H1 (cell line): Measurements from ENCODE around the gene KCNMB1. TPM values are rescaled to one million over a fixed set of nuclear protein-coding genes. Genes with fewer than 3 reads are reported as not detected.

ENCODE experiments used
- CTCF ChIA-PET: fragments of 300-600 bp; sonication (Branson Sonifier 250); formaldehyde crosslinking; loops from one replicate; lab custom pipeline; 2021; ENCODE audit not compliant: partially characterized antibody; lab: Charles Lee
- POLR2A ChIA-PET: fragments of 300-600 bp; sonication (Branson Sonifier 250); formaldehyde crosslinking; loops from one replicate; lab custom pipeline; 2021; ENCODE audit warnings: inconsistent platforms; ENCODE audit not compliant: partially characterized antibody; lab: Charles Lee
- DNase-seq, 2 experiments: peaks; one replicate each; pipeline versions ENCODE4 v3.0.0 to v3.0.0-alpha.2; 2010 to 2022; ENCODE audit warnings: low spot score in 2 of 2, low read depth in 1 of 2, mixed read lengths in 1 of 2
- FAIRE-seq: peaks from 2 replicates; lab custom pipeline; 2011; peaks lifted over from hg19 to GRCh38; lab: Jason Lieb, UNC
- H2AFZ ChIP-seq: 2 replicates; pipeline ENCODE4 v1.8.1; 2012; ENCODE audit warnings: low read length, inconsistent platforms
- H2AK5ac ChIP-seq: 2 replicates; pipeline ENCODE4 v1.6.1; 2013; ENCODE audit warnings: low read depth, low read length
- H2BK120ac ChIP-seq: replicated peaks from 2 replicates; pipeline ENCODE3; 2013; ENCODE audit warnings: low read depth, low read length, inconsistent platforms
- H2BK12ac ChIP-seq: 2 replicates; pipeline ENCODE4 v1.6.1; 2013; ENCODE audit warnings: low read depth, low read length
- H2BK15ac ChIP-seq: 2 replicates; pipeline ENCODE4 v1.6.1; 2013; ENCODE audit warnings: low read length
- H2BK20ac ChIP-seq: 2 replicates; pipeline ENCODE4 v1.6.1; 2013; ENCODE audit warnings: low read length
- H2BK5ac ChIP-seq: 2 replicates; pipeline ENCODE4 v1.6.1; 2013; ENCODE audit warnings: low read depth, low read length
- H3K14ac ChIP-seq: 2 replicates; pipeline ENCODE4 v1.6.1; 2013; ENCODE audit warnings: inconsistent platforms; ENCODE audit not compliant: insufficient read length
- H3K18ac ChIP-seq: 2 replicates; pipeline ENCODE4 v1.6.1; 2013; ENCODE audit warnings: low read length; ENCODE audit errors: extremely low read depth
- H3K23ac ChIP-seq: 2 replicates; pipeline ENCODE4 v1.6.1; 2013; ENCODE audit warnings: inconsistent platforms; ENCODE audit not compliant: insufficient read length
- H3K23me2 ChIP-seq: 2 replicates; pipeline ENCODE4 v1.6.1; 2013; ENCODE audit warnings: low read depth, low read length
- H3K27ac ChIP-seq: 2 replicates; pipeline ENCODE4 v1.6.1; 2011; ENCODE audit warnings: low read depth, low read length, inconsistent platforms
- H3K27me3 ChIP-seq, 4 experiments: replicated peaks in 1 of 4; 1 replicate in 1 of 4; 2 replicates in 3 of 4; pipeline versions ENCODE4 v1.6.1 to v1.8.1; 2011 to 2013; ENCODE audit warnings: low read length in 3 of 4, mild to moderate bottlenecking in 3 of 4, inconsistent platforms in 2 of 4, mixed read lengths in 2 of 4, moderate library complexity in 1 of 4; ENCODE audit not compliant: control insufficient read depth in 3 of 4, insufficient read depth in 3 of 4; ENCODE audit errors: extremely low read depth in 1 of 4
- H3K36me3 ChIP-seq, 4 experiments: 2 replicates each; pipeline versions ENCODE4 v1.6.1 to v1.8.1; 2011 to 2013; ENCODE audit warnings: mild to moderate bottlenecking in 4 of 4, low read length in 3 of 4, moderate library complexity in 2 of 4, control low read depth in 1 of 4, inconsistent platforms in 1 of 4; ENCODE audit not compliant: insufficient read depth in 4 of 4, control insufficient read depth in 2 of 4
- H3K4ac ChIP-seq: replicated peaks from 2 replicates; pipeline ENCODE3; 2013; ENCODE audit warnings: low read length, low read depth, mixed read lengths, inconsistent platforms; ENCODE audit not compliant: insufficient read length
- H3K4me1 ChIP-seq, 4 experiments: replicated peaks in 1 of 4; 1 replicate in 1 of 4; 2 replicates in 3 of 4; pipeline versions ENCODE4 v1.6.1 to v1.8.1; 2011 to 2013; ENCODE audit warnings: low read length in 3 of 4, inconsistent platforms in 2 of 4, mixed read lengths in 1 of 4; ENCODE audit not compliant: insufficient read depth in 4 of 4, control insufficient read depth in 3 of 4
- H3K4me2 ChIP-seq, 2 experiments: 2 replicates each; pipeline versions ENCODE4 v1.6.1 to v1.8.1; 2011 to 2013; ENCODE audit warnings: low read depth in 2 of 2, low read length in 2 of 2, control low read depth in 1 of 2, inconsistent platforms in 1 of 2, mild to moderate bottlenecking in 1 of 2; ENCODE audit not compliant: insufficient read depth in 1 of 2
- H3K4me3 ChIP-seq, 4 experiments: fragments of 200-600, 300-600 bp in 1 of 4; sonication (generic), shearing (Covaris generic), sonication (Bioruptor Twin) in 1 of 4; 2 replicates each; pipeline versions ENCODE4 v1.5.1 to v1.8.1; 2011 to 2016; ENCODE audit warnings: low read length in 4 of 4, low read depth in 3 of 4, control low read depth in 2 of 4, inconsistent platforms in 2 of 4, mild to moderate bottlenecking in 2 of 4, mixed read lengths in 1 of 4, moderate library complexity in 1 of 4; ENCODE audit not compliant: insufficient read depth in 2 of 4; ENCODE audit errors: extremely low read depth in 1 of 4
- H3K56ac ChIP-seq: replicated peaks from 2 replicates; pipeline ENCODE3; 2013; ENCODE audit warnings: low read depth, mild to moderate bottlenecking, mixed read lengths, low read length, inconsistent platforms; ENCODE audit not compliant: insufficient read length
- H3K79me1 ChIP-seq: 2 replicates; pipeline ENCODE4 v1.6.1; 2013; ENCODE audit warnings: low read depth, low read length, control low read depth
- H3K79me2 ChIP-seq, 2 experiments: 2 replicates each; pipeline versions ENCODE4 v1.6.1 to v1.8.1; 2012 to 2013; ENCODE audit warnings: low read length in 2 of 2, mild to moderate bottlenecking in 2 of 2, inconsistent platforms in 1 of 2; ENCODE audit not compliant: insufficient read depth in 2 of 2, control insufficient read depth in 1 of 2
- H3K9ac ChIP-seq, 4 experiments: replicated peaks in 1 of 4; 1 replicate in 1 of 4; 2 replicates in 3 of 4; pipeline versions ENCODE4 v1.6.1 to v1.8.1; 2011 to 2013; ENCODE audit warnings: low read depth in 3 of 4, low read length in 3 of 4, control low read depth in 2 of 4, mild to moderate bottlenecking in 2 of 4, moderate library complexity in 2 of 4, inconsistent platforms in 1 of 4; ENCODE audit errors: extremely low read depth in 1 of 4
- H3K9me3 ChIP-seq, 2 experiments: 2 replicates each; pipeline versions ENCODE4 v1.6.1 to v1.8.1; 2012 to 2013; ENCODE audit warnings: mild to moderate bottlenecking in 2 of 2, moderate library complexity in 2 of 2, control low read depth in 1 of 2, inconsistent platforms in 1 of 2, low read depth in 1 of 2, low read length in 1 of 2, mixed read lengths in 1 of 2; ENCODE audit not compliant: insufficient read depth in 2 of 2
- H4K20me1 ChIP-seq, 2 experiments: replicated peaks in 1 of 2; 2 replicates each; pipeline versions ENCODE3 to v1.8.1; 2011 to 2013; ENCODE audit warnings: inconsistent platforms in 2 of 2, low read length in 2 of 2, mild to moderate bottlenecking in 1 of 2; ENCODE audit not compliant: insufficient read depth in 2 of 2, control insufficient read depth in 1 of 2
- H4K5ac ChIP-seq: 2 replicates; pipeline ENCODE4 v1.6.1; 2013; ENCODE audit warnings: low read length, low read depth, mixed read lengths, inconsistent platforms; ENCODE audit not compliant: insufficient read length
- H4K8ac ChIP-seq: 2 replicates; pipeline ENCODE4 v1.8.0; 2013; ENCODE audit warnings: mild to moderate bottlenecking, moderate library complexity, low read length, inconsistent platforms; ENCODE audit not compliant: insufficient read depth; ENCODE audit errors: extremely low read depth
- H4K91ac ChIP-seq: replicated peaks from 2 replicates; pipeline ENCODE3; 2013; ENCODE audit warnings: low read length, mixed read lengths, inconsistent platforms; ENCODE audit not compliant: insufficient read length
- BCL11A ChIP-seq, 2 experiments: IDR thresholded peaks; one replicate each; pipeline ENCODE4 v1.6.1; 2011; ENCODE audit warnings: low read depth in 2 of 2, low read length in 2 of 2, mild to moderate bottlenecking in 2 of 2
- EZH2 ChIP-seq: fragments of 200-600 bp; sonication (generic); IDR thresholded peaks from 2 replicates; pipeline ENCODE4 v1.7.1; 2012; ENCODE audit warnings: low read depth, mild to moderate bottlenecking, moderate library complexity, low read length, inconsistent platforms; ENCODE audit not compliant: severe bottlenecking
- JUND ChIP-seq: IDR thresholded peaks from 2 replicates; pipeline ENCODE4 v1.6.1; 2011; ENCODE audit warnings: mild to moderate bottlenecking, improper control_type of control experiment, low read length
- KDM1A ChIP-seq: fragments of 200-600, 300-600 bp; sonication (generic); IDR thresholded peaks from 2 replicates; pipeline ENCODE4 v1.7.1; 2016; ENCODE audit warnings: mild to moderate bottlenecking, low read length, borderline replicate concordance
- POU5F1 ChIP-seq: IDR thresholded peaks from 2 replicates; pipeline ENCODE4 v1.6.1; 2011; ENCODE audit warnings: low read depth, mild to moderate bottlenecking, low read length, moderate library complexity
- SP1 ChIP-seq: IDR thresholded peaks from 2 replicates; pipeline ENCODE4 v1.6.1; 2011; ENCODE audit warnings: low read depth, low read length
- WGBS, 2 experiments: shearing (Covaris generic) in 1 of 2; methylation state at CpG; one replicate each; pipeline versions ENCODE4 v1.1.6 to v1.1.7; 2013 to 2015; ENCODE audit warnings: low lambda C conversion rate in 2 of 2, mixed read lengths in 2 of 2, inconsistent platforms in 1 of 2, low coverage in 1 of 2, missing lambda C conversion rate in 1 of 2; ENCODE audit not compliant: insufficient replicate concordance in 2 of 2, insufficient coverage in 1 of 2, insufficient read length in 1 of 2; ENCODE audit errors: extremely low coverage in 1 of 2, missing lambda C conversion rate in 1 of 2; 5-methylcytosine and 5-hydroxymethylcytosine counted together
- polyA plus RNA-seq, 7 experiments: library from polyadenylated mRNA; depleted of rRNA in 3 of 7; stranded (reverse) in 5 of 7; unstranded in 2 of 7; fragments of >200 nt in 5 of 7; fragments of 200-250 nt in 2 of 7; gene quantifications; 1 replicate in 5 of 7; 2 replicates in 1 of 7; 4 replicates in 1 of 7; pipeline versions ENCODE4 v1.2.1 to v1.2.3, GENCODE V29; 2011 to 2013; ENCODE audit warnings: missing spikeins in 2 of 7, mixed read lengths in 2 of 7
- total RNA-seq: library from RNA; stranded (reverse); fragmentation: NEBNext Ultra II Directional; extraction: Animal tissue kit (Norgen Biotek cat#: 25700); gene quantifications from 2 replicates; pipeline ENCODE4 v1.2.1, GENCODE V29; 2021
- TF ChIP-seq, protein P1 (sequence below): IDR thresholded peaks from 2 replicates; pipeline ENCODE4 v1.6.1; 2012; ENCODE audit warnings: inconsistent platforms
- TF ChIP-seq, protein P2 (sequence below): IDR thresholded peaks from 2 replicates; pipeline ENCODE4 v1.6.1; 2012; ENCODE audit warnings: low read length, inconsistent platforms

Gene KCNMB1
- total and polyA plus RNA-seq, 2 of the 8 experiments (the other 6 are each of a cell fraction or from before 2014, with no cell fraction given) = 0.08 to 0.19 TPM

DNA sequence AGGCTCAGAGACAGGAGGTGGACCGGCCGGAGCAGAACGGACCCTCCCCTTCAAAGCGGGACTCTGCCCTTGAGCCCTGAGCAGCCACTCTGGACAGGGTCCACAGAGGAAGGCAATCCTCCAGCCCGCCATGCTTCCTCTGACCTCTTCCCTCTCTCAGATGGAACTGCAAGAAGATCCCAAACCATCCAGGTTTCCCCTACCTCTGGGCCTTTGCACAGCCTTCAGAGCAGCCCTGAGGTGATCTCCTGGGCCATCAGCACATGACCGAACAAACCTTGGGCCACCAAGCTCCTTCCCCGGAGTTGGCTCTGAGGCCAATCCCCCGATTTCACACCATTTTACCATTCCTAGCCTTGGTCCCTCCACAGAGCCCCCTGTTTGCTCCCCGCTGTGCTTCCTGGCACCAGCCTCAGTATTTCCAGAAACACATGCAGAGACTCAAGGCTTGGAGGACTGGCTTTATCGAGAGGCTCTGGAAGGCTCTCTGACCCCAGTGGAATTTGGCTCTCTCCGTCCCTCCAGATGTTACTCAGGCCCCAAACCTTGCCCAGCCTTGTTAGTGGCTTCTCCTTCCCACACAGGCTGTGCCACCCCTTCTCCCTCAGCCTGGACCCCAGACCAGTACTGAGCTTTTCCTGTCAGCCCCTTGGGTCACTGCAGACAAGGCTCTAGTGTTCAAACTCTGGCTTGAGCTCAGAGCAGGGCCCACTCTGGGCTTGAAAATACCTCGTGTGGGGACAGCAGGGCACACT is 48.6 kb upstream of the KCNMB1 start:
- no peak overlapping the region for H2BK15ac ChIP-seq
- no peak overlapping the region for H2AFZ ChIP-seq
- no peak overlapping the region for H3K4me3 ChIP-seq
- no peak overlapping the region for H3K56ac ChIP-seq
- DNase-seq (no peak), FAIRE-seq (no peak)
- H3K27me3 ChIP-seq = no peaks in the 10 kb centered on the region
- H2BK120ac ChIP-seq = no peak overlapping the region
- H3K23ac ChIP-seq = no peak overlapping the region
- H3K18ac ChIP-seq = no peak overlapping the region
- no peaks in the 10 kb centered on the region for H3K23me2 ChIP-seq
- no peaks in the 10 kb centered on the region for H4K20me1 ChIP-seq
- no peak overlapping the region for H3K4ac ChIP-seq
- peaks cover 0 to 17% (median 10%) of the 10 kb centered on the region in 4 experiments; a peak in 6 of 7 replicates for H3K4me1 ChIP-seq
- no peaks in the 10 kb centered on the region for H3K9me3 ChIP-seq
- no peak overlapping the region for H2AK5ac ChIP-seq
- H4K91ac ChIP-seq = no peak overlapping the region
- H3K4me2 ChIP-seq = no peak overlapping the region
- H3K14ac ChIP-seq = no peak overlapping the region
- H4K5ac ChIP-seq = no peak overlapping the region
- H2BK5ac ChIP-seq = no peak overlapping the region
- 84% methylated on average over 12 of the region's 12 CpGs; no CpG with 5 or more reads in 1 of the 2 experiments for WGBS, 2 experiments
- no peak overlapping the region for H2BK20ac ChIP-seq
- H2BK12ac ChIP-seq = no peak overlapping the region
- no peaks in the 10 kb centered on the region for H3K36me3 ChIP-seq
- H3K27ac ChIP-seq = no peak overlapping the region
- no peaks in the 10 kb centered on the region for H3K79me2 ChIP-seq
- CTCF ChIA-PET = interaction anchor here (0.6 to 2.8 kb wide), 15 partner anchors 11 to 215 kb away, joined by 3 to 10 read pairs (median 3); no protein-coding TSS in a partner anchor
- H3K9ac ChIP-seq = no peak overlapping the region
- POLR2A ChIA-PET = no interaction called here
- no peaks in the 10 kb centered on the region; the same call in 1 of the 2 replicates for H3K79me1 ChIP-seq
- no peak overlapping the region for H4K8ac ChIP-seq
- TF ChIP-seq JUND (no peak), POU5F1 (no peak), BCL11A (IDR thresholded peaks at IDR 0.05; ENCODE audit: low read depth in 2 of 2, low read length in 2 of 2) (no peak), SP1 (no peak), KDM1A (no peak), EZH2 (no peak)
- TF ChIP-seq, protein P1, sequence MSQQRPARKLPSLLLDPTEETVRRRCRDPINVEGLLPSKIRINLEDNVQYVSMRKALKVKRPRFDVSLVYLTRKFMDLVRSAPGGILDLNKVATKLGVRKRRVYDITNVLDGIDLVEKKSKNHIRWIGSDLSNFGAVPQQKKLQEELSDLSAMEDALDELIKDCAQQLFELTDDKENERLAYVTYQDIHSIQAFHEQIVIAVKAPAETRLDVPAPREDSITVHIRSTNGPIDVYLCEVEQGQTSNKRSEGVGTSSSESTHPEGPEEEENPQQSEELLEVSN = no peak
- TF ChIP-seq, protein P2, sequence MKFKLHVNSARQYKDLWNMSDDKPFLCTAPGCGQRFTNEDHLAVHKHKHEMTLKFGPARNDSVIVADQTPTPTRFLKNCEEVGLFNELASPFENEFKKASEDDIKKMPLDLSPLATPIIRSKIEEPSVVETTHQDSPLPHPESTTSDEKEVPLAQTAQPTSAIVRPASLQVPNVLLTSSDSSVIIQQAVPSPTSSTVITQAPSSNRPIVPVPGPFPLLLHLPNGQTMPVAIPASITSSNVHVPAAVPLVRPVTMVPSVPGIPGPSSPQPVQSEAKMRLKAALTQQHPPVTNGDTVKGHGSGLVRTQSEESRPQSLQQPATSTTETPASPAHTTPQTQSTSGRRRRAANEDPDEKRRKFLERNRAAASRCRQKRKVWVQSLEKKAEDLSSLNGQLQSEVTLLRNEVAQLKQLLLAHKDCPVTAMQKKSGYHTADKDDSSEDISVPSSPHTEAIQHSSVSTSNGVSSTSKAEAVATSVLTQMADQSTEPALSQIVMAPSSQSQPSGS = no peak
